IMR-90 (cell line): ENCODE measurements around the gene ENPEP. TPM values are rescaled to one million over a fixed set of nuclear protein-coding genes. Genes with fewer than 3 reads are reported as not detected.

ENCODE experiments used
- ATAC-seq: fragments of 200-7000 bp; cut with Tn5 transposase; 2 replicates; pipeline ENCODE4 v1.9.1; 2020; ENCODE audit warnings: low read depth, mild to moderate bottlenecking, moderate library complexity
- BruUV-seq: library from RNA; stranded (reverse); fragments of 400-500 nt; replicated peaks from 2 replicates; lab custom pipeline; 2021; lab: Mats Ljungman, UMichigan
- CTCF ChIA-PET: fragments of 300-600 bp; formaldehyde crosslinking; extraction: SDS; loops from one replicate; lab custom pipeline; 2021; ENCODE audit warnings: antibody characterized with exemption; lab: Yijun Ruan, JAX
- POLR2A ChIA-PET: fragments of 300-600 bp; sonication (Branson Sonifier 250); formaldehyde crosslinking; loops from one replicate; lab custom pipeline; 2022; ENCODE audit warnings: antibody characterized with exemption; ENCODE audit not compliant: unreplicated experiment; lab: Charles Lee
- DNase-seq: peaks from one replicate; pipeline ENCODE4 v3.0.0; 2013
- H2AFZ ChIP-seq: replicated peaks from 2 replicates; pipeline ENCODE3; 2013; ENCODE audit warnings: low read length, mild to moderate bottlenecking; ENCODE audit not compliant: poor library complexity
- H2AK5ac ChIP-seq: 2 replicates; pipeline ENCODE4 v1.6.1; 2013; ENCODE audit warnings: low read depth, low read length, inconsistent platforms
- H2AK9ac ChIP-seq: replicated peaks from 2 replicates; pipeline ENCODE3; 2013; ENCODE audit warnings: mild to moderate bottlenecking, low read depth, low read length, moderate library complexity; ENCODE audit not compliant: poor library complexity
- H2BK120ac ChIP-seq: 2 replicates; pipeline ENCODE4 v1.6.1; 2013; ENCODE audit warnings: low read depth, low read length, inconsistent platforms
- H2BK15ac ChIP-seq: 3 replicates; pipeline ENCODE4 v1.6.1; 2013; ENCODE audit warnings: low read depth, low read length, inconsistent platforms
- H2BK20ac ChIP-seq: 2 replicates; pipeline ENCODE4 v1.6.1; 2013; ENCODE audit warnings: low read depth, mild to moderate bottlenecking, inconsistent platforms, low read length, moderate library complexity
- H2BK5ac ChIP-seq: 2 replicates; pipeline ENCODE4 v1.6.1; 2013; ENCODE audit warnings: mild to moderate bottlenecking, low read depth, low read length, inconsistent platforms; ENCODE audit not compliant: poor library complexity, severe bottlenecking
- H3K14ac ChIP-seq: replicated peaks from 2 replicates; pipeline ENCODE4 v1.6.1; 2013; ENCODE audit warnings: low read depth, low read length, inconsistent platforms
- H3K18ac ChIP-seq: 2 replicates; pipeline ENCODE4 v1.6.1; 2013; ENCODE audit warnings: low read depth, low read length, control low read depth
- H3K23ac ChIP-seq: 2 replicates; pipeline ENCODE4 v1.6.1; 2013; ENCODE audit warnings: low read depth, low read length, inconsistent platforms
- H3K27ac ChIP-seq: 2 replicates; pipeline ENCODE4 v1.5.1; 2013; ENCODE audit warnings: mild to moderate bottlenecking, control low read depth, low read length; ENCODE audit not compliant: insufficient read depth
- H3K27me3 ChIP-seq: 2 replicates; pipeline ENCODE4 v1.6.1; 2013; ENCODE audit warnings: low read length; ENCODE audit not compliant: control insufficient read depth, insufficient read depth
- H3K36me3 ChIP-seq: 2 replicates; pipeline ENCODE4 v1.6.1; 2013; ENCODE audit warnings: low read length, mixed read lengths; ENCODE audit not compliant: control insufficient read depth, insufficient read depth
- H3K4ac ChIP-seq: 2 replicates; pipeline ENCODE4 v1.6.1; 2013; ENCODE audit warnings: low read depth, low read length, inconsistent platforms
- H3K4me1 ChIP-seq: 2 replicates; pipeline ENCODE4 v1.6.1; 2013; ENCODE audit warnings: low read length, mixed read lengths; ENCODE audit not compliant: control insufficient read depth, insufficient read depth
- H3K4me2 ChIP-seq: 2 replicates; pipeline ENCODE4 v1.6.1; 2013; ENCODE audit warnings: low read depth, mild to moderate bottlenecking, control low read depth, low read length, moderate library complexity
- H3K4me3 ChIP-seq: 2 replicates; pipeline ENCODE4 v1.5.1; 2013; ENCODE audit warnings: low read depth, mild to moderate bottlenecking, control low read depth, low read length, moderate library complexity; ENCODE audit not compliant: insufficient read depth
- H3K56ac ChIP-seq: 2 replicates; pipeline ENCODE4 v1.6.1; 2013; ENCODE audit warnings: low read length, inconsistent platforms; ENCODE audit not compliant: insufficient read depth; ENCODE audit errors: extremely low read depth
- H3K79me1 ChIP-seq, 2 experiments: 2 replicates each; pipeline ENCODE4 v1.6.1; 2013; ENCODE audit warnings: low read length in 2 of 2, inconsistent platforms in 1 of 2, low read depth in 1 of 2
- H3K9ac ChIP-seq: 2 replicates; pipeline ENCODE4 v1.6.1; 2013; ENCODE audit warnings: low read depth, low read length, control low read depth
- H3K9me1 ChIP-seq: 2 replicates; pipeline ENCODE4 v1.6.1; 2013; ENCODE audit warnings: low read length, inconsistent platforms; ENCODE audit not compliant: insufficient read depth
- H3K9me3 ChIP-seq: 2 replicates; pipeline ENCODE4 v1.6.1; 2013; ENCODE audit warnings: low read length; ENCODE audit not compliant: control insufficient read depth, insufficient read depth
- H4K20me1 ChIP-seq: 2 replicates; pipeline ENCODE4 v1.6.1; 2013; ENCODE audit warnings: low read length, inconsistent platforms; ENCODE audit not compliant: insufficient read depth
- H4K5ac ChIP-seq: 2 replicates; pipeline ENCODE4 v1.6.1; 2013; ENCODE audit warnings: mild to moderate bottlenecking, low read depth, low read length, control low read depth
- H4K8ac ChIP-seq, 2 experiments: 2 replicates each; pipeline ENCODE4 v1.6.1; 2013; ENCODE audit warnings: low read depth in 2 of 2, low read length in 2 of 2, control low read depth in 1 of 2, inconsistent platforms in 1 of 2
- H4K91ac ChIP-seq: 2 replicates; pipeline ENCODE4 v1.6.1; 2013; ENCODE audit warnings: low read depth, low read length, inconsistent platforms; ENCODE audit not compliant: insufficient read depth
- CEBPB ChIP-seq: IDR thresholded peaks from 2 replicates; pipeline ENCODE4 v1.6.1; 2012; ENCODE audit warnings: low read depth, low read length, improper control_type of control experiment
- MAZ ChIP-seq: IDR thresholded peaks from 2 replicates; pipeline ENCODE4 v1.6.1; 2012; ENCODE audit warnings: low read depth, mild to moderate bottlenecking, low read length, improper control_type of control experiment, moderate library complexity, borderline replicate concordance
- NFE2L2 ChIP-seq: fragments of 150-350 bp; IDR thresholded peaks from 2 replicates; pipeline ENCODE4 v1.6.1; 2016; ENCODE audit warnings: low read depth, mild to moderate bottlenecking, low read length
- WGBS, 2 experiments: methylation state at CpG; one replicate each; pipeline versions ENCODE4 v1.1.5 to v1.1.7; 2013; ENCODE audit warnings: missing lambda C conversion rate in 2 of 2; ENCODE audit not compliant: insufficient read length in 1 of 2; ENCODE audit errors: extremely low coverage in 2 of 2; 5-methylcytosine and 5-hydroxymethylcytosine counted together
- dilution Hi-C: fragments of 300-500 bp; cut with HindIII; formaldehyde crosslinking; loops from one replicate; pipeline ENCODE4 v1.14.3; 2018; ENCODE audit warnings: low sequenced_read_pairs; ENCODE audit not compliant: unreplicated experiment
- in situ Hi-C: fragments of 300-500 bp; cut with MboI; formaldehyde crosslinking; loops from 3 replicates; pipeline ENCODE4 v1.14.3; 2019; ENCODE audit warnings: low sequenced_read_pairs, inconsistent platforms, mixed read lengths
- intact Hi-C: fragments of 100-400 bp; cut with micrococcal nuclease; formaldehyde crosslinking; loops from 2 replicates; pipeline ENCODE4 v1.10.0; 2022
- polyA plus RNA-seq, 3 experiments: library from polyadenylated mRNA; depleted of rRNA; stranded (reverse); fragments of >200 nt; gene quantifications; 2 replicates each; pipeline ENCODE4 v1.2.3, GENCODE V29; 2012; ENCODE audit warnings: low replicate concordance in 1 of 3
- total RNA-seq: library from RNA; depleted of rRNA; stranded (reverse); fragments of >200 nt; gene quantifications from 2 replicates; pipeline ENCODE4 v1.2.3, GENCODE V29; 2012
- TF ChIP-seq, protein P1 (sequence below): fragments of 150-350 bp; IDR thresholded peaks from 2 replicates; pipeline ENCODE4 v1.6.1; 2017; ENCODE audit warnings: mild to moderate bottlenecking, antibody characterized with exemption, low read length, low read depth

ENPEP gene
- total and polyA plus RNA-seq, 2 of the 4 experiments (the other 2 are of a cell fraction): 0.12 to 0.18 TPM

DNA sequence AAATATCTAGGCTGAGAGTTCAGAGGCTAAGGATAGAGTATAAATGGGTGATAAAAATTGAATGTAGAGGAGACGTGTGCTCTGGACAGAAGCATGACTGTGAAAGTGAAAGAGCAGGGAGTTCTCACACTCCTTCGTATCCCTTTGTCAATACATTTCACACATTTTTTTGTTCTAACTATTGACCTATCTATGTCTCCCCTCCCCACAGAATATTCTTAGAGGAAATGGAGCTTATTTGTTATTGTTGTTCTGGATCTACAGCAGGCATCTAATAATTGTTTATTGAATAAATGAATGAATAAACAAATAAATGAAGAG lies 57.6 kb downstream of the ENPEP start:
- Histone ChIP-seq H3K36me3 (no peaks in the 10 kb centered on the region), H4K91ac (peak overlapping the region; percentile 40; the same call in 1 of the 2 replicates), H3K4me3 (no peak overlapping the region), H3K4me1 (peaks cover 4% of the 10 kb centered on the region), H4K20me1 (no peaks in the 10 kb centered on the region), H2BK15ac (peak overlapping the region; percentile 40; the same call in 1 of the 3 replicates), H3K27me3 (no peaks in the 10 kb centered on the region), H2AK5ac (0 out of 2 replicates have a peak overlapping the region, but pooled peaks have one; percentile 35), H3K14ac (peak overlapping the region; percentile 50; the same call in 1 of the 2 replicates), H2BK20ac (peak overlapping the region; percentile 71; the same call in 1 of the 2 replicates), H3K4me2 (peak overlapping the region; percentile 48; the same call in 1 of the 2 replicates), H3K9me3 (no peaks in the 10 kb centered on the region; the same call in 1 of the 2 replicates), H3K23ac (0 out of 2 replicates have a peak overlapping the region, but pooled peaks have one; percentile 11), H4K8ac (peak overlapping the region; percentile 1 to 75; a peak in 3 of 4 replicates), H2BK120ac (peak overlapping the region; percentile 90), H3K56ac (0 out of 2 replicates have a peak overlapping the region, but pooled peaks have one; percentile 2), H4K5ac (peak overlapping the region; percentile 84; the same call in 1 of the 2 replicates), H3K4ac (peak overlapping the region; percentile 70), H2BK5ac (peak overlapping the region; percentile 90), H3K9ac (no peak overlapping the region), H2AK9ac (no peak overlapping the region), H3K27ac (peak overlapping the region; percentile 37), H3K18ac (peak overlapping the region; percentile 55; the same call in 1 of the 2 replicates), H3K79me1 (no peaks in the 10 kb centered on the region), H2AFZ (no peak overlapping the region), H3K9me1 (no peaks in the 10 kb centered on the region)
- ChIA-PET CTCF (interaction anchor here (0.6 to 1.2 kb wide), 3 partner anchors 15 to 891 kb away, joined by 3 to 7 read pairs (median 3); no protein-coding TSS in a partner anchor), POLR2A (no interaction called here)
- DNase-seq: peak; percentile 1
- WGBS, 2 experiments: no CpG with 5 or more reads among the region's 2 CpGs
- ATAC-seq: no peak
- TF ChIP-seq, protein P1, sequence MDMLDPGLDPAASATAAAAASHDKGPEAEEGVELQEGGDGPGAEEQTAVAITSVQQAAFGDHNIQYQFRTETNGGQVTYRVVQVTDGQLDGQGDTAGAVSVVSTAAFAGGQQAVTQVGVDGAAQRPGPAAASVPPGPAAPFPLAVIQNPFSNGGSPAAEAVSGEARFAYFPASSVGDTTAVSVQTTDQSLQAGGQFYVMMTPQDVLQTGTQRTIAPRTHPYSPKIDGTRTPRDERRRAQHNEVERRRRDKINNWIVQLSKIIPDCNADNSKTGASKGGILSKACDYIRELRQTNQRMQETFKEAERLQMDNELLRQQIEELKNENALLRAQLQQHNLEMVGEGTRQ: no peak
- no peak for TF ChIP-seq CEBPB
- TF ChIP-seq NFE2L2: no peak
- TF ChIP-seq MAZ: no peak
- dilution Hi-C loops (no loop called here), intact Hi-C loops (no loop called here), in situ Hi-C loops (no loop called here)
- BruUV-seq: no TSS peak
